Lower leg skin (tissue), 4 donors: ENCODE data around the gene HOXA9. TPM values are rescaled to one million over a fixed set of nuclear protein-coding genes. Genes with fewer than 3 reads are reported as not detected.

Experiments used
- DNase-seq, 2 donors: peaks; one replicate each; pipeline ENCODE4 v3.0.0-alpha.2; 2019; ENCODE audit warnings: low spot score in 2 of 2
- H3K4me3 ChIP-seq: fragments of 200-600 bp; sonication (generic); 2 replicates; pipeline ENCODE4 v1.5.1; 2017; ENCODE audit warnings: mild to moderate bottlenecking, low read depth; ENCODE audit not compliant: poor library complexity, severe bottlenecking
- CTCF ChIP-seq, 3 donors: fragments of 450-650 bp; IDR thresholded peaks; one replicate each; pipeline ENCODE4 v1.5.1; 2016; ENCODE audit warnings: antibody characterized with exemption in 3 of 3, mild to moderate bottlenecking in 3 of 3, moderate library complexity in 2 of 3
- POLR2A ChIP-seq, 2 donors: fragments of 450-650 bp; IDR thresholded peaks; one replicate each; pipeline ENCODE4 v1.6.1; 2016 to 2017; ENCODE audit warnings: antibody characterized with exemption in 2 of 2, mild to moderate bottlenecking in 1 of 2, moderate library complexity in 1 of 2
- WGBS, 2 donors: methylation state at CpG; one replicate each; pipeline ENCODE4 v1.1.5; 2018; 5-methylcytosine and 5-hydroxymethylcytosine counted together
- intact Hi-C: fragments of 100-400 bp; cut with DNase I; formaldehyde crosslinking; loops from one replicate; pipeline ENCODE4 v1.15.0; 2023; ENCODE audit warnings: low total_unique reads
- total RNA-seq, 4 donors: library from RNA; depleted of rRNA; stranded (reverse); fragments of >200 nt; gene quantifications; one replicate each; pipeline ENCODE4 v1.1.0, GENCODE V29; 2016

The HOXA9 gene
- total RNA-seq, 4 donors from 2014 or later, result 43.1 to 50.1 (median 46.9) TPM

DNA sequence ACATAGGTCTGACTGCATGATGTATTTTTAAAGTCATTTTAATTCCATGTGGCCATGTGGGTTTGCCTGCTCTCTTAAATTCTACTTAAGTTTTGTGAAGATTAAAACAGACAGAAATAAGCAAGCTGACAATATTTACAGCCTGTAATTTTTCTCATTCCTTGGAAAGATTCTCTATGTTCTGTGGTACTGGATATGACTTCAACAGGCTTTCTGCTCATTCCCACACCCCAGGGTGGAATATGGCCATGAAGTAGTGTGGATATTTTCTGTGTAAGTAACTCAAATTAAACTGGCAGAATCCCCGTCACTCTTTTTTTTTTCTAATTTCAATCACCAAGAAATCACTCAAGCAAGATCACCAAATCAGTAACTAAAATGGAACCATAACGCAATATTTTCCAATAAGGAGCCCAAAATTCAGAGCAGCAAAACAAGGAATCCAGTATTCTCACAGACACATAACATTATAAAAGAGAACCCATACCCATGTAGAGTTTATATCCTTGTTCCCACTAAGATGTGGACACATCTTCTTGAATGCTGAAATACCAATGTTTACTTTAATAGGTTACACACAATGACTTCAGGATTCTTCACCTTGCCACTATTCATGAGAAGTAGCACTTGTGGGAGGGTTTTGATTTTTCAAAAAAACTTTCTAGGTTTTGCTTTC, 27.6 kb downstream of the HOXA9 start:
- intact Hi-C loops, result no loop called here
- DNase-seq, result no peak
- 80 to 83% methylated on average over 2 of the region's 2 CpGs for WGBS, 2 donors
- no peak for TF ChIP-seq POLR2A (IDR thresholded peaks at IDR 0.05)
- TF ChIP-seq CTCF (IDR thresholded peaks at IDR 0.05), result no peak
- no peak overlapping the region for H3K4me3 ChIP-seq

- DNase-seq, result peak in 1 of 2 donors; percentile 68
- H3K4me3 ChIP-seq, result no peak overlapping the region
- WGBS, 2 donors, result 18 to 24% methylated on average over 2 of the region's 2 CpGs
Observed at GRCh38 chr7:27134392-27134791, 30.9 kb downstream of the HOXA9 start.

GRCh38 chr7:27133409-27134231, 31.7 kb downstream of the HOXA9 start:
- TF ChIP-seq POLR2A (IDR thresholded peaks at IDR 0.05), result no peak
- TF ChIP-seq CTCF (IDR thresholded peaks at IDR 0.05), result no peak
- peak in 1 of 2 donors; percentile 70 for DNase-seq
- intact Hi-C loops, result no loop called here
- no peak overlapping the region for H3K4me3 ChIP-seq
- 75 to 81% methylated on average over 18 of the region's 18 CpGs for WGBS, 2 donors

More at GRCh38 chr7:27134392-27134791, 30.9 kb downstream of the HOXA9 start:
- intact Hi-C loops, result no loop called here
- TF ChIP-seq POLR2A (IDR thresholded peaks at IDR 0.05) (no peak), CTCF (IDR thresholded peaks at IDR 0.05) (no peak)

DNA sequence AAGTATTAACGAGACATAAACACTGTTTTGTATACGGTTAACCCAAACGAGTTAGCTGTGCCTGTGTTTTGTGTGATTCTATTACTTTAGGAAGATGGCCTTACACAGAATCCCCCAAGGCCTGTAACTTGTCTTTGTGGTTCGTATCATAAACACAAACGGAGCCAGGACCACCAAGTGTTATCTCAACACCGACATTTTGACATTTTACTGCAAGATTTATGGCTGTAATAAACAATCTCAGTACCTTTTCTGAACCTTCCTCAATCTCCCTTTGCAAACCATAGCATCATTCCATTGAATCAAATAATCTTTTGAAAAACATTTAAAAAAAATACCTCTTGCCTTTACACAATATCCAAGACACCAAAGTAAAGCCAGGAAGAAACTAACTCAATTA, 32.4 kb downstream of the HOXA9 start:
- 72 to 74% methylated on average over 6 of the region's 6 CpGs for WGBS, 2 donors
- intact Hi-C loops, result no loop called here

DNA sequence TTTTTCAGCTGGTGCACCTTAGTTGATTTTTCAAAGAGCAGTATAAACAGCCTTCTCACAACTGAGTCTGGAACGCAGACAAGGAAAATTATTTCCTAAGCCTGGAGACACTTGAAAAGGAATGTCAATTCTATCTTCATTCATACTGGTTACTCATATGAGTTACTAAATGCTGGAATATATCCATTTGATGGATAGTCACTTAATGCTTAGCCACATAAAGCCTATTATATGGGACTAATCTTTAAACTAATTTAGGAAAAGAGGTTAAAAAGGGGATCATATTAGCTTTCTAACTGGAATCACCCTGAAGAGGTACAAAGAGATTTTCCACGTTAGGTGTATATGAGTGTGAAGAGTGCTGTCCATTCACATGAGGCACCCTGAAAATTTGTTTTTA, 33.1 kb downstream of the HOXA9 start:
- TF ChIP-seq POLR2A (IDR thresholded peaks at IDR 0.05), result no peak
- TF ChIP-seq CTCF (IDR thresholded peaks at IDR 0.05), result no peak
- intact Hi-C loops, result no loop called here
- DNase-seq, result no peak
- WGBS, 2 donors, result 73 to 78% methylated on average over 2 of the region's 2 CpGs
- no peak overlapping the region for H3K4me3 ChIP-seq

More for the DNA sequence above, 32.4 kb downstream of the HOXA9 start:
- no peak for DNase-seq
- no peak overlapping the region for H3K4me3 ChIP-seq
- TF ChIP-seq CTCF (IDR thresholded peaks at IDR 0.05) (no peak), POLR2A (IDR thresholded peaks at IDR 0.05) (no peak)
